ENCODE results near the gene MPND. TPM values are rescaled to one million over a fixed set of nuclear protein-coding genes. Genes with fewer than 3 reads are reported as not detected.
A peak's percentile ranks its signal among the peaks of the same experiment; 100 is the strongest.

The MPND gene
- total and polyA plus RNA-seq, 2 of the 13 experiments (the other 11 are each of a cell fraction or from before 2014, with no cell fraction given) = 10.8 to 15.8 TPM

DNA sequence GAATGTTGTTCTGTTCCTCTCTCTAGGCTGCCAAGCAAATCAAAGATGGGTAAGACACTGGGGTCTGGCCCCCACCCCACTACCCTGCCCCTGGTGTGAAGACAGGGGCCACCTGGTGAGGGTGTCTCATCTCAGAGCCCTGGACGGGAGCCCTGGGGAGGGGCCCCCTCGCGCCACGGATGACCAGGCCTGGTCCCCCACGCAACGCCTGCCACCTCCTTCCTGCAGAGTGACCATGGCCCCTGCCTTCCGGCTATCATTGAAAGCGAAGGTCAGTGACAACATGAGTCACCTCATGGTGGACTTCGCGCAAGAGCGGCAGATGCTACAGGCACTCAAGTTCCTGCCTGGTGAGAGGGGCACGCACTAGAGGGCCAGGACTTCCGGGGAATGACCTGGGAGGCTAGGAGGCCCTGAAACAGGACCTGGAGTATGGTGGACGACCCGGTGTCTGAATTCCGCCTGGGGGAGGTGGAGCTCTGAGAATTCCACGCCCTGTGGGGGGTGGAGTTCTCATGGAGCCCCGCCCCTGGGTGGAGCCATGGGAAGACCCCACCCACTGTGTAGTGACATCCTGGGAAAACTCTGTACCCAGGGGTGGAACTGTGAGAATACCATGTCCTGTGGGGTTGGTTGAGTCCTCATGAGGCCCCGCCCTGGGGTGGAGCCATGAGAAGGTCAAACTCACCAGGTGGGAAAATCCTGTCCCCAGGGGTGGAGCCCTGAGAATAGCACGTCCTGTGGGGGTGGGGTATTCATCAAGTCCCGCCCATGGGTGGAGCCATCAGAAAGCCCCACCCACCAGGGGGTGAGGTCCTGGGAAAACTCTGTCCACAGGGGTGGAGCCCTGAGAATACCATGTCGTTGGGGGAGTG is 32.9 kb upstream of the MPND start (continued):
- no peak for TF ChIP-seq TBP (CRISPR knock-in tag; IDR thresholded peaks at IDR 0.05)
- no peak for TF ChIP-seq ZKSCAN1 (IDR thresholded peaks at IDR 0.05; ENCODE audit: low read length)
- peak; percentile 89; the same call in 1 of the 2 replicates for TF ChIP-seq ZNF614 (CRISPR knock-in tag; IDR thresholded peaks at IDR 0.05; ENCODE audit: borderline replicate concordance)
- TF ChIP-seq PRMT3 (CRISPR knock-in tag; IDR thresholded peaks at IDR 0.05; ENCODE audit: borderline replicate concordance, low read depth) = no peak
- peak; percentile 76 for TF ChIP-seq ZMYM4 (CRISPR knock-in tag; IDR thresholded peaks at IDR 0.05)
- TF ChIP-seq, protein P1, sequence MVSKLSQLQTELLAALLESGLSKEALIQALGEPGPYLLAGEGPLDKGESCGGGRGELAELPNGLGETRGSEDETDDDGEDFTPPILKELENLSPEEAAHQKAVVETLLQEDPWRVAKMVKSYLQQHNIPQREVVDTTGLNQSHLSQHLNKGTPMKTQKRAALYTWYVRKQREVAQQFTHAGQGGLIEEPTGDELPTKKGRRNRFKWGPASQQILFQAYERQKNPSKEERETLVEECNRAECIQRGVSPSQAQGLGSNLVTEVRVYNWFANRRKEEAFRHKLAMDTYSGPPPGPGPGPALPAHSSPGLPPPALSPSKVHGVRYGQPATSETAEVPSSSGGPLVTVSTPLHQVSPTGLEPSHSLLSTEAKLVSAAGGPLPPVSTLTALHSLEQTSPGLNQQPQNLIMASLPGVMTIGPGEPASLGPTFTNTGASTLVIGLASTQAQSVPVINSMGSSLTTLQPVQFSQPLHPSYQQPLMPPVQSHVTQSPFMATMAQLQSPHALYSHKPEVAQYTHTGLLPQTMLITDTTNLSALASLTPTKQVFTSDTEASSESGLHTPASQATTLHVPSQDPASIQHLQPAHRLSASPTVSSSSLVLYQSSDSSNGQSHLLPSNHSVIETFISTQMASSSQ (IDR thresholded peaks at IDR 0.05; ENCODE audit: low read depth) = no peak
- TF ChIP-seq, protein P1 (CRISPR knock-in tag; IDR thresholded peaks at IDR 0.05; ENCODE audit: borderline replicate concordance) = peak; percentile 40; the same call in 1 of the 2 replicates
- no peak for TF ChIP-seq IKZF1 (IDR thresholded peaks at IDR 0.05)
- TF ChIP-seq ZNF441 (CRISPR knock-in tag; IDR thresholded peaks at IDR 0.05; ENCODE audit: borderline replicate concordance) = peak; percentile 97
- TF ChIP-seq TAF1 (CRISPR knock-in tag; IDR thresholded peaks at IDR 0.05) = peak; percentile 73
- TF ChIP-seq YY1 (IDR thresholded peaks at IDR 0.05; ENCODE audit: insufficient read depth, insufficient replicate concordance, low read depth, low read length) = peak; percentile 74
- TF ChIP-seq, protein P2, sequence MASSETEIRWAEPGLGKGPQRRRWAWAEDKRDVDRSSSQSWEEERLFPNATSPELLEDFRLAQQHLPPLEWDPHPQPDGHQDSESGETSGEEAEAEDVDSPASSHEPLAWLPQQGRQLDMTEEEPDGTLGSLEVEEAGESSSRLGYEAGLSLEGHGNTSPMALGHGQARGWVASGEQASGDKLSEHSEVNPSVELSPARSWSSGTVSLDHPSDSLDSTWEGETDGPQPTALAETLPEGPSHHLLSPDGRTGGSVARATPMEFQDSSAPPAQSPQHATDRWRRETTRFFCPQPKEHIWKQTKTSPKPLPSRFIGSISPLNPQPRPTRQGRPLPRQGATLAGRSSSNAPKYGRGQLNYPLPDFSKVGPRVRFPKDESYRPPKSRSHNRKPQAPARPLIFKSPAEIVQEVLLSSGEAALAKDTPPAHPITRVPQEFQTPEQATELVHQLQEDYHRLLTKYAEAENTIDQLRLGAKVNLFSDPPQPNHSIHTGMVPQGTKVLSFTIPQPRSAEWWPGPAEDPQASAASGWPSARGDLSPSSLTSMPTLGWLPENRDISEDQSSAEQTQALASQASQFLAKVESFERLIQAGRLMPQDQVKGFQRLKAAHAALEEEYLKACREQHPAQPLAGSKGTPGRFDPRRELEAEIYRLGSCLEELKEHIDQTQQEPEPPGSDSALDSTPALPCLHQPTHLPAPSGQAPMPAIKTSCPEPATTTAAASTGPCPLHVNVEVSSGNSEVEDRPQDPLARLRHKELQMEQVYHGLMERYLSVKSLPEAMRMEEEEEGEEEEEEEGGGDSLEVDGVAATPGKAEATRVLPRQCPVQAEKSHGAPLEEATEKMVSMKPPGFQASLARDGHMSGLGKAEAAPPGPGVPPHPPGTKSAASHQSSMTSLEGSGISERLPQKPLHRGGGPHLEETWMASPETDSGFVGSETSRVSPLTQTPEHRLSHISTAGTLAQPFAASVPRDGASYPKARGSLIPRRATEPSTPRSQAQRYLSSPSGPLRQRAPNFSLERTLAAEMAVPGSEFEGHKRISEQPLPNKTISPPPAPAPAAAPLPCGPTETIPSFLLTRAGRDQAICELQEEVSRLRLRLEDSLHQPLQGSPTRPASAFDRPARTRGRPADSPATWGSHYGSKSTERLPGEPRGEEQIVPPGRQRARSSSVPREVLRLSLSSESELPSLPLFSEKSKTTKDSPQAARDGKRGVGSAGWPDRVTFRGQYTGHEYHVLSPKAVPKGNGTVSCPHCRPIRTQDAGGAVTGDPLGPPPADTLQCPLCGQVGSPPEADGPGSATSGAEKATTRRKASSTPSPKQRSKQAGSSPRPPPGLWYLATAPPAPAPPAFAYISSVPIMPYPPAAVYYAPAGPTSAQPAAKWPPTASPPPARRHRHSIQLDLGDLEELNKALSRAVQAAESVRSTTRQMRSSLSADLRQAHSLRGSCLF (CRISPR knock-in tag; IDR thresholded peaks at IDR 0.05; ENCODE audit: borderline replicate concordance) = 0 out of 2 replicates have a peak, but pooled peaks have one; percentile 42
- TF ChIP-seq, protein P3, sequence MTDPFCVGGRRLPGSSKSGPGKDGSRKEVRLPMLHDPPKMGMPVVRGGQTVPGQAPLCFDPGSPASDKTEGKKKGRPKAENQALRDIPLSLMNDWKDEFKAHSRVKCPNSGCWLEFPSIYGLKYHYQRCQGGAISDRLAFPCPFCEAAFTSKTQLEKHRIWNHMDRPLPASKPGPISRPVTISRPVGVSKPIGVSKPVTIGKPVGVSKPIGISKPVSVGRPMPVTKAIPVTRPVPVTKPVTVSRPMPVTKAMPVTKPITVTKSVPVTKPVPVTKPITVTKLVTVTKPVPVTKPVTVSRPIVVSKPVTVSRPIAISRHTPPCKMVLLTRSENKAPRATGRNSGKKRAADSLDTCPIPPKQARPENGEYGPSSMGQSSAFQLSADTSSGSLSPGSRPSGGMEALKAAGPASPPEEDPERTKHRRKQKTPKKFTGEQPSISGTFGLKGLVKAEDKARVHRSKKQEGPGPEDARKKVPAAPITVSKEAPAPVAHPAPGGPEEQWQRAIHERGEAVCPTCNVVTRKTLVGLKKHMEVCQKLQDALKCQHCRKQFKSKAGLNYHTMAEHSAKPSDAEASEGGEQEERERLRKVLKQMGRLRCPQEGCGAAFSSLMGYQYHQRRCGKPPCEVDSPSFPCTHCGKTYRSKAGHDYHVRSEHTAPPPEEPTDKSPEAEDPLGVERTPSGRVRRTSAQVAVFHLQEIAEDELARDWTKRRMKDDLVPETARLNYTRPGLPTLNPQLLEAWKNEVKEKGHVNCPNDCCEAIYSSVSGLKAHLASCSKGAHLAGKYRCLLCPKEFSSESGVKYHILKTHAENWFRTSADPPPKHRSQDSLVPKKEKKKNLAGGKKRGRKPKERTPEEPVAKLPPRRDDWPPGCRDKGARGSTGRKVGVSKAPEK (CRISPR knock-in tag; IDR thresholded peaks at IDR 0.05; ENCODE audit: borderline replicate concordance) = no peak
- no peak for TF ChIP-seq ZSCAN20 (CRISPR knock-in tag; IDR thresholded peaks at IDR 0.05; ENCODE audit: borderline replicate concordance)
- TF ChIP-seq AGO2 (optimal IDR thresholded peaks at IDR 0.05; ENCODE audit: low read depth, low read length) = no peak

All from HepG2 (cell line).